HUDEP-2 (cell line): Measurements from ENCODE around the gene RBMS2.
"Not testable (repeated sequence)": the region's sequence is repeated elsewhere in the genome, so short reads cannot be mapped to it uniquely, and the experiment has no call there.

Experiments
- DNase-seq, 76 experiments: peaks; one replicate each; lab custom pipeline; 2025; ENCODE audit not compliant: unreplicated experiment in 76 of 76; lab: John Stamatoyannopoulos, UW

The RBMS2 gene, protein sequence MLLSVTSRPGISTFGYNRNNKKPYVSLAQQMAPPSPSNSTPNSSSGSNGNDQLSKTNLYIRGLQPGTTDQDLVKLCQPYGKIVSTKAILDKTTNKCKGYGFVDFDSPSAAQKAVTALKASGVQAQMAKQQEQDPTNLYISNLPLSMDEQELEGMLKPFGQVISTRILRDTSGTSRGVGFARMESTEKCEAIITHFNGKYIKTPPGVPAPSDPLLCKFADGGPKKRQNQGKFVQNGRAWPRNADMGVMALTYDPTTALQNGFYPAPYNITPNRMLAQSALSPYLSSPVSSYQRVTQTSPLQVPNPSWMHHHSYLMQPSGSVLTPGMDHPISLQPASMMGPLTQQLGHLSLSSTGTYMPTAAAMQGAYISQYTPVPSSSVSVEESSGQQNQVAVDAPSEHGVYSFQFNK

GRCh38 chr12:56521590-56522371, at the start of gene RBMS2:
RBMS2 (plus strand) TSS chr12:56521820; CDS start chr12:56522024, 204 bp downstream.
- DNase-seq = peak in 8 of 76 experiments; percentile 1 to 40 (median 8)

DNA sequence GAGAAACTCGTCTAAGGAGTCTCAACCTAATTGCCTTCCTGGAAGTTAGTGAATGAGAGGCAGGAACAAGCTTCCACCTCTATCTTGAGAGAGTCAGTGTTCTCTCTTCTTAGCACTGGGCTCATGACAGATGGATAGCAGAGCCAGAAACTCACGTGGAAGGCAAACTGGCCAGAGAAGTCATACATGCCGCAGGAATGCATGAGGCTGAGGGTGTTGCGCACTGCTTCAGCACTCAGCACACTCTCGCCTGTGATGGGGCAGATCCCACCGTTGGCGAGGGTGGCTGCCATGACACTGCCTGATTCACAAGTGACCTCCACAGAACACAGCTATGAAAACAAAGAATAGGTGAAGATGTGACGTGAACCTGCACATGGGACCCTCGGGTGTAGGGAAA, 47.2 kb upstream of the RBMS2 start:
- peak in 1 of 76 experiments; percentile 3 for DNase-seq

GRCh38 chr12:56476143-56476542, 45.5 kb upstream of the RBMS2 start:
- no peak for DNase-seq

GRCh38 chr12:56476972-56477432, 44.6 kb upstream of the RBMS2 start:
- no peak for DNase-seq

DNA sequence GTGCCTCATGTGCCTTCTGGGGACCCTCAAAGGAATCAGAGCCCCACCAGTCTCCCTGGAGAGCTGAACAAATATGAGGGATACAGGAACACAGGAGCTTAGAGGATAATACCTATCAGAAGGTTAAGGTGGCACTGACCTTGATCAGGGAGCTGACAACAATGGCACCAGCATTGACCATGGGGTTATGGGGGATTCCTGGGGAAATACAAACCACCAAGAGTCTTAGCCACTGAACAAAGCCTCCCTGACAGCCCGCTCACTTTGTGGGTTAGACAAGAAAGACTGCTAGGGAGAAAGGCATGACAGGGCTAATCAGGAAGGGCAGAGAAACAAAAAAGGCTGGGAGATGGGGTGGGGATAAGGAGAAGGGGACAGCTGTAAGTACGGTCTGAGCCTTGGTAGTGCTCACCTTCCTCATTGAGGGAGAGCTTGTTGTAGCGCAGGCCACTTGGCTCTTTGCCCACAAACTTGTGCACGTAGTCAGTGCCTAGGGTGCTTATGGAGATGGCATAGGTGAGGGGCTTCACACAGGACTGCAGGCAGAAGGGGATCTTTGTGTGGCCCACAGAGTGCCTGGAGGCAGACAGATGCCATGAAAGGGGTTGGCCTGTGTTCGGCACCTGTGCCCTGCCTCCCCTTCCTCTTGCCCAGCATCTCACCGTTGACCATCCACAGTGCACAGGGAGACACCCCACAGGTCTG, 43.9 kb upstream of the RBMS2 start:
- DNase-seq = no peak

GRCh38 chr12:56479625-56480024, 42.0 kb upstream of the RBMS2 start:
- DNase-seq = no peak

- DNase-seq = no peak
These were observed 37.1 kb upstream of the RBMS2 start for GRCh38 chr12:56484566-56484965.

GRCh38 chr12:56486694-56487093, 34.9 kb upstream of the RBMS2 start:
- DNase-seq = no peak

- DNase-seq = no peak
These were observed 34.1 kb upstream of the RBMS2 start for GRCh38 chr12:56487448-56488040.

DNA sequence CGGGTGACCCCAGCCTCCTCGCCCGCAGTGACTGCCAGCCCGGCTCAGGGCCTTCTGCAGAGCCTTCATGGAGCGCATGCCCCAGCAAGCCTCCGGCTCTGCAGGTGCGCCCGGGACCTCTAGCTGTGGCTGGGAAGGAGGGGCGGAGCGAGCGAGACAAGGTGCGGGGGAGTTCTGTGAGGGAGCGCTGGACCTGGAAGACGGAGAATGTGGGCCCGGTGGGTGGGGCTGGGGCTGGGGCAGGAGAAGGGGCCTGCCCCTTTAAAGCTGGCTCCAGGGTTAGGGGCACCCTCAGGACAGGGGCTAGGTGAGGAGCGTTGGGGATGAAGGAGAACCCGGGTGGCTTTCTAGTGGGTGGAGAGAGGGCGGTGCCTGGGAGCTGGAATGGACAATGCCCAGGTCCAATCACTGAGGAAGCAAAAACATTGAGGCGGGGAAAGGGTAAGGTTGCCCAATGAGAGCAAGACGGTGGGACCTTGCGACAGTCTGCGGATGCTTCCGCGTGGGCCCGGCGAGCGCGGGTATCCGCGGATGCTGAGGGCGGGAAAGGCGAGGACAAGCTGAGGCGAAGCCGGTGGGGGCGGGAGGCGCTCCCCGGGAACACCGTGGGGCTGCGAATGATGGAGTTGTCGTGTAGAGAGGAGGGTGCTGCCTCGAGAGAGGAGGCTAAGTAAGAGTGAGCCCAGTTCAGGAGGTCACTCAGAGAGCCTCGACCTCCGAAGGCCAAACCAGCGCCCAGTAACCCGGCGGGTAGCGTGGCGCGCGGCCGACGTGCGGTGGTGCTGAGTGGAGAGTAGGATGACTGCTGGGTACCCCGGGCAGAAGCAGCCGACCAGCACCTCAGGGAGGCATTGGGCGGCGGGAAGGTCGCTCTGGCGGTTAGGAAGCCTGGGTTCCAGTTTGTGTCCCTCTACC, 33.3 kb upstream of the RBMS2 start, which contains the start of gene GLS2:
GLS2 (minus strand) TSS at position 121 of the 915 bp plus-strand sequence; CDS start at position 78, 43 bp downstream.
- DNase-seq = peak in 60 of 76 experiments; percentile 1 to 80 (median 50)

DNA sequence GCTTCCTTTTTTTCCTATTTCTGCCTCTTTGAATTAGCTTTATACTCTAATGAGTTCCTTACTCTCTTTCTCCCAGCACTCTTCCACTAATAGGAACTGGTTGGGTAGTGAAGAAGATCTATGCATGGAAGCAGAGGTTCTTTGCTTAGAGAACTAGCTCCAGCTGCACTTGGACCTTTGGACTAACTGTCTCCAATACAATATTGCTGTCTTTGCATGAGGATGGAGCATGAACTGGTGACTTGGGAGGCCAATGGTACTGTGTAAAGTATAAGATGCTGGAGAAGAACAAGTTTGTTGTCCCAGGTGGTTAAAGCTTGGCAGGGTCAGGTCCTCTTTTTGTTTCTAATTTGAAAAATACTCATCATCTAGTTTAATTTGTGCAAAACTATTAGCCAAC, 31.3 kb upstream of the RBMS2 start:
- DNase-seq = no peak

DNA sequence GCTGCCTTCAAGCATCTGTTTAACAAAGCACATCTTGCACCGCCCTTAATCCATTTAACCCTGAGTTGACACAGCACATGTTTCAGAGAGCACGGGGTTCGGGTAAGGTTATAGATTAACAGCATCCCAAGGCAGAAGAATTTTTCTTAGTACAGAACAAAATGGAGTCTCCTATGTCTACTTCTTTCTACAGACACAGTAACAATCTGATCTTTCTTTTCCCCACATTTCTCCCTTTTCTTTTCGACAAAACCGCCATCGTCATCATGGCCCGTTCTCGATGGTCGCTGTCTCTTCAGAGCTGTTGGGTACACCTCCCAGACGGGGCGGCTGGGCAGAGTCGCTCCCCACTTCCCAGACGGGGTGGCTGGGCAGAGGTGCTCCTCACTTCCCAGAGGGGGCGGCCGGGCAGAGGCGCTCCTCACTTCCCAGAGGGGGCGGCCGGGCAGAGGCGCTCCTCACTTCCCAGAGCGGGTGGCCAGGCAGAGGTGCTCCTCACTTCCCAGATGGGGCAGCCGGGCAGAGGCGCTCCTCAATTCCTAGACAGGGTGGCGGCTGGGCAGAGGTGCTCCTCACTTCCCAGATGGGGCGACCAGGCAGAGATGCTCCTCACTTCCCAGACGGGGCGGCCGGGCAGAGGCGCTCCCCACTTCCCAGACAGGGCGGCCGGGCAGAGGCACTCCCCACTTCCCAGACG, 28.1 kb upstream of the RBMS2 start:
- not testable (repeated sequence) for DNase-seq

DNA sequence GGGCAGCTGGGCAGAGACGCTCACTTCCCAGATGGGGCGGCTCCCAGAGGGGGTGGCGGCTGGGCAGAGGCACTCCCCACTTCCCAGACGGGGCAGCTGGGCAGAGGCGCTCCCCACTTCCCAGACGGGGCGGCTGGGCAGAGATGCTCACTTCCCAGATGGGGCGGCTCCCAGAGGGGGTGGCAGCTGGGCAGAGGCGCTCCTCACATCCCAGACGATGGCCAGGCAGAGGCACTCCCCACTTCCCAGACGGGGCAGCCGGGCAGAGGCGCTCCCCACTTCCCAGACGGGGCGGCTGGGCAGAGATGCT, 27.6 kb upstream of the RBMS2 start:
- DNase-seq = not testable (repeated sequence)

- not testable (repeated sequence) for DNase-seq
These were observed 27.1 kb upstream of the RBMS2 start for GRCh38 chr12:56494481-56494880.

- peak in 43 of 76 experiments; percentile 5 to 69 (median 42) for DNase-seq
These were observed 24.9 kb upstream of the RBMS2 start for GRCh38 chr12:56496704-56497103.

DNA sequence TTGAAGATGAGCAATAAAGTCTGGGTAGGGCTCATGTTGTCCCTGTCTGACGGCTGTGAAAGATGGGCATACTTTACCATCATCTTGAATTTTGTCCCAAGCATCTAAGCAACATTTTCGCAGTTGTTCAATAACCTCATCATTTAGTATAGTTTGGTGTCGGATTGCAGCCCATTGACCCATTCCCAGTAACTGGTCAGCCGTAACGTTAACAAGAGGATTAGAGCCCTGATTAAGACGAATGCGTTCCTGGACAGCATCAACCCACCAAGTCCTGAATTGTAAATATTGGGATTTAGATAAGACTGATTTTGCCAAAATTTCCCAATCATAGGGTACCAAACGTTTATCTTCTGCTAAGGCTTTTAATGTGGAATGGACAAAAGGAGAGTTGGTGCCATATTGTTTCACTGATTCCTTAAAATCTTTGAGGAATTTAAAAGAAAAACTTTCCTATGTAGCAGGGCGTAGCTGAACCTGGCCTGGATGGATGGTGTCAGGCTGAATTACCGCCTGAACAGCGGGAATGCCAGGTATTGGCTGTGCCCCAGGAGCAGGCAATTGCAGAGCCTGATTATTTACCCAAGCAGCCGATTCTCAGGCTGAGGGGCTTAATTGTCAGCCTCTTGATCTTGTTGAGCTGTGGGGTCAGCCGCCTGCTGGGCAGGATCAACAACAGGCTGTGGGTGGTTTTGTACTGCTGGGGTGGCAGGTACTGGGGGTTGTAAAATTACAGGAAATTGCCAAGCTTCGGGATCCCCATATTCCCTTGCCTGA, 23.3 kb upstream of the RBMS2 start:
- DNase-seq = not testable (repeated sequence)

GRCh38 chr12:56499452-56499851, 22.2 kb upstream of the RBMS2 start:
- DNase-seq = not testable (repeated sequence)

DNA sequence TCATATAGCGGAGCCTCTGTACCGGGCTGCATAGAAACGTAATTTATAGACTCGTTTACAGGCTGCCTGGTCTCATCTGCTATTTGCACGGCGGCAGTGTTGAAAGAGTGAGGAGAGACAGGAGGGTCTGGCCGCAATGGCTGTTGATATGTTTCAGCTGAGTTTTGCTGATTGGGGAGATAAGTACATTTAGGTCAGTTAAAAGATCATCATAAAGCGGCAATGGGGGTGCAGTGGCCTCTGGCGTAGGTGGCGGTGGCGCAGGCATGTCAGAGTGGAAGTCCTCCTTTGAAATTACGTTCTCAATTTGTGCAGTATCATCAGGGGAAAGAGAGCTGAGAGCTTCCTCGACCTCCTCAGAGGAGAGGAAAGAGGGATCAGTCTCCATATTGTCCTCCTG, 21.7 kb upstream of the RBMS2 start:
- not testable (repeated sequence) for DNase-seq
